NT2/D1 (cell line): ENCODE results near the gene TSEN2.

Experiments
- SUZ12 ChIP-seq: IDR thresholded peaks from 2 replicates; pipeline ENCODE4 v1.6.1; 2011; ENCODE audit not compliant: insufficient read length, insufficient read depth; ENCODE audit errors: extremely low read depth
- YY1 ChIP-seq: IDR thresholded peaks from 2 replicates; pipeline ENCODE4 v1.6.1; 2011; ENCODE audit not compliant: insufficient read length, insufficient read depth
- ZNF274 ChIP-seq: IDR thresholded peaks from 2 replicates; pipeline ENCODE4 v1.6.1; 2011; ENCODE audit warnings: mild to moderate bottlenecking, low read depth, low read length

DNA sequence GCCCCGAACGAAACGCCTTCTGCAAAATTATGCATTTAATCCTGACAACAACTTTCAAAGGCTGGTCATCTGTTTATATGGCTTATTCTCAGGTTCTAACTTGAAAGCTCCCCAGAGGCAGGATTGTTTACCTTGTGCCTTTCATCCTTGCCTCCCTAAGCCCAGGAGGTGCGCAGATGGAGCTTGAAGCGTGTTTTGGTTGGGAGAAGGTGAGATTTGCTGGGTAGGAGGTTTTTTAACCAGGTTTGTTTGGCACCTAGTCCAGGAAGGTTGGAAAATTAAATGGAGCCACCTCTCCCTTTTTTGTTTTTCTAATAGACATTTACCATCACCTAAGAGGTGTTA lies 675 bp downstream of the TSEN2 start:
- TF ChIP-seq SUZ12 (no peak), YY1 (no peak), ZNF274 (no peak)
